Esophagus muscularis mucosa (tissue), 4 donors: Measurements from ENCODE around the gene ERCC2. TPM values are rescaled to one million over a fixed set of nuclear protein-coding genes. Genes with fewer than 3 reads are reported as not detected.

Experiments
- DNase-seq: peaks from one replicate; pipeline ENCODE4 v3.0.0-alpha.2; 2017; ENCODE audit errors: extremely low spot score
- H3K27ac ChIP-seq, 4 donors: fragments of 200-600 bp; sonication (generic); replicated peaks in 1 of 4; 1 replicate in 3 of 4; 2 replicates in 1 of 4; pipeline ENCODE4 v1.5.1; 2016 to 2019; ENCODE audit warnings: mild to moderate bottlenecking in 1 of 4
- H3K27me3 ChIP-seq, 4 donors: fragments of 200-600 bp; sonication (generic); one replicate each; pipeline versions ENCODE4 v1.5.1 to v1.6.0; 2016 to 2019
- H3K36me3 ChIP-seq, 4 donors: fragments of 200-600 bp; sonication (generic); one replicate each; pipeline ENCODE4 v1.5.1; 2016 to 2019
- H3K4me1 ChIP-seq, 4 donors: fragments of 200-600 bp; sonication (generic); one replicate each; pipeline ENCODE4 v1.5.1; 2016 to 2019
- H3K4me3 ChIP-seq, 4 donors: fragments of 200-600 bp; sonication (generic); 1 replicate in 2 of 4; 2 replicates in 2 of 4; pipeline ENCODE4 v1.5.1; 2016 to 2019; ENCODE audit warnings: mild to moderate bottlenecking in 4 of 4, moderate library complexity in 1 of 4
- H3K9me3 ChIP-seq, 4 donors: fragments of 200-600 bp; sonication (generic); 1 replicate in 3 of 4; 2 replicates in 1 of 4; pipeline ENCODE4 v1.5.1; 2016 to 2019
- EP300 ChIP-seq: sonication (generic); formaldehyde crosslinking; IDR thresholded peaks from one replicate; pipeline ENCODE4 v1.6.1; 2017; ENCODE audit warnings: antibody characterized with exemption
- POLR2A ChIP-seq: fragments of 450-650 bp; IDR thresholded peaks from one replicate; pipeline ENCODE4 v1.6.1; 2017; ENCODE audit warnings: antibody characterized with exemption, moderate library complexity, mild to moderate bottlenecking, low read depth
- POLR2AphosphoS5 ChIP-seq, 2 donors: sonication (generic); formaldehyde crosslinking; IDR thresholded peaks; one replicate each; pipeline ENCODE4 v1.6.1; 2017; ENCODE audit warnings: antibody characterized with exemption in 2 of 2
- WGBS: methylation state at CpG from one replicate; pipeline ENCODE4 v1.1.5; 2018; 5-methylcytosine and 5-hydroxymethylcytosine counted together
- intact Hi-C: fragments of 100-400 bp; cut with DNase I; formaldehyde crosslinking; loops from one replicate; pipeline ENCODE4 v1.15.1; 2023
- total RNA-seq, 4 donors: library from RNA; depleted of rRNA; stranded (reverse); fragments of >200 nt; gene quantifications; one replicate each; pipeline versions ENCODE4 v1.1.0 to v1.2.1, GENCODE V29; 2016
- TF ChIP-seq, protein P1 (sequence below), 3 experiments: fragments of 200-600 bp in 2 of 3; fragments of 450-650 bp in 1 of 3; sonication (generic) in 2 of 3; IDR thresholded peaks; one replicate each; pipeline ENCODE4 v1.5.1; 2017 to 2019; ENCODE audit warnings: antibody characterized with exemption in 3 of 3, mild to moderate bottlenecking in 2 of 3, moderate library complexity in 1 of 3

Gene ERCC2
- total RNA-seq, 4 donors from 2014 or later, result 6.5 to 16.6 (median 11.4) TPM

DNA sequence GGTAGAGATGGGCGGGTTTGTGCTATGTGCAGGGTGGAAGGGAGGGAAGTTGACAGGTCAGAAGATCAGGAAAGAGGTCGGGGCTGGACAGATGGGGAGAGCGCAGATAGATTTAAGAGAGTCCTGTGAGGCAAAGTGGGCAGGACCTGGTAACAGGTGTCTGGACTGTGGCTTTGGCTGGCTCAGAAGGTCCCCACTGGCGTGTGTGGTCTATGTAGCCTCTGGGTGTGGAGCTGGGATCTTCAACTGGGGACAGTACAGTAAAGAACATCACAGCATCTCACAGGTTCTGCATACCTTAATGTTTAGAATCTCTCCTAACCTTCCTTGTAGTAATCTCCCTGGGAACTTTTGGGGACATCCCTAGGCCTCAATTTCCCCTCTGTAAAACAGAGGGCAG is 65.4 kb downstream of the ERCC2 start:
- no peaks in the 10 kb centered on the region for H3K9me3 ChIP-seq
- peak in 1 of 2 donors; percentile 4 for TF ChIP-seq POLR2AphosphoS5 (IDR thresholded peaks at IDR 0.05)
- TF ChIP-seq, protein P1, sequence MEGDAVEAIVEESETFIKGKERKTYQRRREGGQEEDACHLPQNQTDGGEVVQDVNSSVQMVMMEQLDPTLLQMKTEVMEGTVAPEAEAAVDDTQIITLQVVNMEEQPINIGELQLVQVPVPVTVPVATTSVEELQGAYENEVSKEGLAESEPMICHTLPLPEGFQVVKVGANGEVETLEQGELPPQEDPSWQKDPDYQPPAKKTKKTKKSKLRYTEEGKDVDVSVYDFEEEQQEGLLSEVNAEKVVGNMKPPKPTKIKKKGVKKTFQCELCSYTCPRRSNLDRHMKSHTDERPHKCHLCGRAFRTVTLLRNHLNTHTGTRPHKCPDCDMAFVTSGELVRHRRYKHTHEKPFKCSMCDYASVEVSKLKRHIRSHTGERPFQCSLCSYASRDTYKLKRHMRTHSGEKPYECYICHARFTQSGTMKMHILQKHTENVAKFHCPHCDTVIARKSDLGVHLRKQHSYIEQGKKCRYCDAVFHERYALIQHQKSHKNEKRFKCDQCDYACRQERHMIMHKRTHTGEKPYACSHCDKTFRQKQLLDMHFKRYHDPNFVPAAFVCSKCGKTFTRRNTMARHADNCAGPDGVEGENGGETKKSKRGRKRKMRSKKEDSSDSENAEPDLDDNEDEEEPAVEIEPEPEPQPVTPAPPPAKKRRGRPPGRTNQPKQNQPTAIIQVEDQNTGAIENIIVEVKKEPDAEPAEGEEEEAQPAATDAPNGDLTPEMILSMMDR (IDR thresholded peaks at IDR 0.05), result no peak
- no peak for TF ChIP-seq EP300
- TF ChIP-seq POLR2A, result no peak
- no peak for DNase-seq
- H3K27me3 ChIP-seq, result peaks cover 0 to 12% (median 0%) of the 10 kb centered on the region in 4 donors
- intact Hi-C loops, result no loop called here
- no peak overlapping the region for H3K4me3 ChIP-seq
- peaks cover 0 to 27% (median 15%) of the 10 kb centered on the region in 4 donors for H3K36me3 ChIP-seq
- peaks cover 0 to 13% (median 9%) of the 10 kb centered on the region in 4 donors for H3K4me1 ChIP-seq
- no peak overlapping the region for H3K27ac ChIP-seq
- whole genome bisulfite sequencing, result 76% methylated on average over 4 of the region's 4 CpGs

DNA sequence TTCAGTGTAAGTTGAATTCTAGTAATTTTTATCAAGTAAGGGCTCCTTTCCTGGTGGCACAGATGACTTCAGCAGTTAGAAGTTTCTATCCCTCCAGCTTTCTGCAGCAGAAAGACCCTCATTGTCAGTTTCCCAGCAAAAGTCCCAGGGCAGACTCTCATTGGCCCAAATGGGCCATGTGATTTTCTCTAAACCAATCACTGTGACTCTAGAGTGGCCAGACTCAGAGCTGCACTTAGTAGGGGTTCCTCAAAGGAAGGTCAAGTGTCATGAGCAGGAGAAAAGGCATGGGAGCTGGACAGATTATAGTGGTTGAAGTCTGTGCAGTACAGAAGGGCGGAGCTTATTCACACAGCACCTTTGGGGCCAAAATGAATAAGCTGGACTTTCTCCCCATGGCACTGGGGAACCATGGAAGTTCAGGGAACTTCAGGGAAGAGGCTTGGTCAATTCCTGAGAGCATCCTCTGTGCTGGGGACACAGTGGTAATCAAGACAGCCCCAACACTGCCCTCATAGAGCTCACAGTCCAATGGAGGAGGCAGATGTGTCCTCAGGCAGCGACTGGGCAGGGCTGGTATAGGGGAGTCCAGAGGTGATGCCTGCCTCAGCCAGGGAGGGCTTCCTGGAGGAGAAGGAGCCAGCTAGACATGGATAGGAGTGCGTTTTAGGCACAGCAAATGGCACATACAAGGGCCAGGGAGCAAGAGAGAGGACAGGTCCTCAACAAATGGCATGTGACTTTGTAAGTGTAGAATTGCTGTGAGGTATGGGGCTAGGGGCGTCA is 66.0 kb downstream of the ERCC2 start:
- 68% methylated on average over 3 of the region's 4 CpGs for WGBS
- Histone ChIP-seq H3K4me1 (peaks cover 0 to 9% (median 6%) of the 10 kb centered on the region in 4 donors), H3K27ac (no peak overlapping the region), H3K27me3 (peaks cover 0 to 12% (median 0%) of the 10 kb centered on the region in 4 donors), H3K9me3 (no peaks in the 10 kb centered on the region), H3K4me3 (no peak overlapping the region), H3K36me3 (peaks cover 0 to 33% (median 21%) of the 10 kb centered on the region in 4 donors)
- intact Hi-C loops, result no loop called here
- TF ChIP-seq, protein P1 (IDR thresholded peaks at IDR 0.05), result no peak
- no peak for DNase-seq

DNA sequence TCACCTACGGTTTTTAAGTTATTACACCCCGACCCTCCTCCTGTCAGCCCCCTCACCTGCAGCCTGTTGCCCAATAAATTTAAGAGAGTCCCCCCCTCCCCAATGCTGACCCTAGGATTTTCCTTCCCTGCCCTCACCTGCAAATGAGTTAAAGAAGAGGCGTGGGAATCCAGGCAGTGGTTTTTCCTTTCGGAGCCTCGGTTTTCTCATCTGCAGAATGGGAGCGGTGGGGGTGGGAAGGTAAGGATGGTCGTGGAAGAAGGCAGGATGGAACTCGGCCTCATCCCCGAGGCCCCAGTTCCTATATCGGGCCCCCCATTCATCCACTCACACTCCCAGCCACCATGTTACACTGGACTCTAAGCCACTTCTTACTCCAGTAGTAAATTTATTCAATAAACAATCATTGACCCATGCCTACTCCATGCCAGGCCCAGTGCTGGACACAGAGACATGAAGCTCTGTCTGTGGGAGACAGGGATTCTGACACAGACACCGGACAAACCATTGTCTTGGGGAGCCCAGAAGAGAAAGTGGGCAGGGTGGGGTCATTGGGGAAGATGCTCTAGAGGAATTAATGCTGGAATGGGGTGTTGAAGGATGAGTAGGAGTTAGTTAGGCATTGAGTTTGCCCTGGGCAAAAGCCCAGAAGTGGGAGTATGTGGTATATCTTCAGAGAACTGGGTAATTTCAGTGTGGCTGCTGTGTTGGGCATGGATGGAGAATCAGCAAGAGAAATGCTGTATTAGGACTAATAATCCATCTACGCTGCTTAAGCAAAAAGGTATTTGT is 66.9 kb downstream of the ERCC2 start:
- no peak overlapping the region for H3K4me3 ChIP-seq
- no peak overlapping the region for H3K27ac ChIP-seq
- H3K36me3 ChIP-seq, result peaks cover 0 to 42% (median 26%) of the 10 kb centered on the region in 4 donors
- 94% methylated on average over 12 of the region's 12 CpGs for WGBS
- TF ChIP-seq POLR2A (no peak), EP300 (no peak), POLR2AphosphoS5 (IDR thresholded peaks at IDR 0.05) (no peak)
- TF ChIP-seq, protein P1 (IDR thresholded peaks at IDR 0.05), result no peak
- H3K27me3 ChIP-seq, result peaks cover 0 to 12% (median 0%) of the 10 kb centered on the region in 4 donors
- peaks cover 0 to 9% (median 6%) of the 10 kb centered on the region in 4 donors for H3K4me1 ChIP-seq
- intact Hi-C loops, result no loop called here
- H3K9me3 ChIP-seq, result no peaks in the 10 kb centered on the region
- no peak for DNase-seq

DNA sequence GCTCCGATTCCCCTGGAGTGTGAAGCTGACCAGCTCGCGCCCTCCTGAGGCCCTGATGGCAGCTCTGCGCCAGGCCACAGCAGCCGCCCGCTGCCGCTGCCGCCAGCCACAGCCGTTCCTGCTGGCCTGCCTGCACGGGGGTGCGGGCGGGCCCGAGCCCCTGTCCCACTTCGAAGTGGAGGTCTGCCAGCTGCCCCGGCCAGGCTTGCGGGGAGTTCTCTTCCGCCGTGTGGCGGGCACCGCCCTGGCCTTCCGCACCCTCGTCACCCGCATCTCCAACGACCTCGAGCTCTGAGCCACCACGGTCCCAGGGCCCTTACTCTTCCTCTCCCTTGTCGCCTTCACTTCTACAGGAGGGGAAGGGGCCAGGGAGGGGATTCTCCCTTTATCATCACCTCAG is 68.0 kb downstream of the ERCC2 start:
- no peak overlapping the region for H3K27ac ChIP-seq
- peaks cover 0 to 9% (median 6%) of the 10 kb centered on the region in 4 donors for H3K4me1 ChIP-seq
- intact Hi-C loops, result no loop called here
- H3K27me3 ChIP-seq, result peaks cover 0 to 2% (median 0%) of the 10 kb centered on the region in 4 donors
- H3K4me3 ChIP-seq, result no peak overlapping the region
- peaks cover 4 to 50% (median 33%) of the 10 kb centered on the region in 4 donors for H3K36me3 ChIP-seq
- H3K9me3 ChIP-seq, result no peaks in the 10 kb centered on the region
- TF ChIP-seq, protein P1 (IDR thresholded peaks at IDR 0.05), result no peak
- TF ChIP-seq EP300, result no peak
- no peak for TF ChIP-seq POLR2AphosphoS5 (IDR thresholded peaks at IDR 0.05)
- TF ChIP-seq POLR2A, result no peak
- 94% methylated on average over 17 of the region's 27 CpGs for WGBS
- DNase-seq, result no peak

Other genes with a start within 250 kb of the ERCC2 start
- gene NKPD1, start 209.6 kb downstream of the ERCC2 start, total RNA-seq, result under 1 TPM in 1 of 4 donors, not detected in 3; 0.26 TPM
- gene TRAPPC6A, start 192.3 kb downstream of the ERCC2 start, total RNA-seq, result 10 to 100 TPM; 18.3 to 27.0 (median 19.4) TPM
- gene BLOC1S3, start 191.8 kb downstream of the ERCC2 start, total RNA-seq, result 10 to 100 TPM in 3 of 4 donors, 1 to 10 TPM in 1; 5.4 to 21.9 (median 16.1) TPM
- 1 to 10 TPM in 3 of 4 donors, under 1 TPM in 1; 0.42 to 3.6 (median 2.5) TPM for gene EXOC3L2, start 125.2 kb downstream of the ERCC2 start, total RNA-seq
- 10 to 100 TPM; 17.4 to 36.9 (median 27.5) TPM for gene MARK4, start 119.3 kb downstream of the ERCC2 start, total RNA-seq
- 1 to 10 TPM in 2 of 4 donors, under 1 TPM in 1, not detected in 1; 0.66 to 1.4 (median 1.1) TPM for gene CKM, start 47.7 kb downstream of the ERCC2 start, total RNA-seq
- not detected for gene KLC3, start 29.8 kb downstream of the ERCC2 start, total RNA-seq
- gene PPP1R13L, start 34.5 kb upstream of the ERCC2 start, total RNA-seq, result 10 to 100 TPM in 2 of 4 donors, 1 to 10 TPM in 2; 4.1 to 16.8 (median 9.5) TPM
- 1 to 10 TPM; 2.9 to 8.7 (median 6.0) TPM for gene POLR1G, start 36.1 kb upstream of the ERCC2 start, total RNA-seq
- gene ERCC1, start 53.3 kb upstream of the ERCC2 start, total RNA-seq, result 100 to 1,000 TPM in 1 of 4 donors, 10 to 100 TPM in 3; 62.8 to 102 (median 69.3) TPM
- gene FOSB, start 97.4 kb upstream of the ERCC2 start, total RNA-seq, result 10 to 100 TPM in 2 of 4 donors, 1 to 10 TPM in 2; 2.2 to 25.2 (median 6.9) TPM
- 10 to 100 TPM in 3 of 4 donors, 1 to 10 TPM in 1; 7.0 to 23.6 (median 17.2) TPM for gene RTN2, start 126.5 kb upstream of the ERCC2 start, total RNA-seq
- gene PPM1N, start 127.9 kb upstream of the ERCC2 start, total RNA-seq, result 1 to 10 TPM; 1.6 to 3.8 (median 3.0) TPM
- gene VASP, start 136.9 kb upstream of the ERCC2 start, total RNA-seq, result 100 to 1,000 TPM; 172 to 321 (median 210) TPM
- gene OPA3, start 214.2 kb upstream of the ERCC2 start, total RNA-seq, result 10 to 100 TPM in 2 of 4 donors, 1 to 10 TPM in 2; 6.2 to 20.0 (median 13.8) TPM
- gene GPR4, start 231.6 kb upstream of the ERCC2 start, total RNA-seq, result 1 to 10 TPM in 3 of 4 donors, under 1 TPM in 1; 0.42 to 6.6 (median 4.8) TPM